GM23338 (cell line): ENCODE data around the gene NFKB2. TPM values are rescaled to one million over a fixed set of nuclear protein-coding genes. Genes with fewer than 3 reads are reported as not detected.

Source experiments
- ATAC-seq: fragments of 200-7000 bp; cut with Tn5 transposase; 3 replicates; pipeline ENCODE4 v1.9.1; 2020
- DNase-seq: peaks from one replicate; pipeline ENCODE4 v3.0.0-alpha.2; 2015; ENCODE audit warnings: low spot score
- H2AFZ ChIP-seq: fragments of 200-600 bp; sonication (generic); 2 replicates; pipeline ENCODE4 v1.8.0; 2016; ENCODE audit warnings: antibody characterized with exemption, mild to moderate bottlenecking, moderate library complexity
- H3F3A ChIP-seq: fragments of 200-600 bp; sonication (generic); replicated peaks from 2 replicates; pipeline ENCODE4 v1.8.0; 2017; ENCODE audit warnings: antibody characterized with exemption, mixed run types, low read depth
- H3K27ac ChIP-seq: fragments of 200-600 bp; sonication (generic); 2 replicates; pipeline ENCODE4 v1.6.1; 2016; ENCODE audit warnings: low read depth
- H3K27me3 ChIP-seq: fragments of 200-600 bp; sonication (generic); 2 replicates; pipeline ENCODE4 v1.8.0; 2016; ENCODE audit warnings: mild to moderate bottlenecking, mixed run types, moderate library complexity; ENCODE audit not compliant: insufficient read depth
- H3K36me3 ChIP-seq: fragments of 200-600 bp; sonication (generic); 2 replicates; pipeline ENCODE4 v1.8.0; 2016; ENCODE audit warnings: mild to moderate bottlenecking; ENCODE audit not compliant: insufficient read depth
- H3K4me1 ChIP-seq: fragments of 200-600 bp; sonication (generic); 2 replicates; pipeline ENCODE4 v1.8.0; 2016; ENCODE audit warnings: mild to moderate bottlenecking, moderate library complexity; ENCODE audit not compliant: insufficient read depth
- H3K4me2 ChIP-seq: fragments of 200-600 bp; sonication (generic); 2 replicates; pipeline ENCODE4 v1.7.1; 2017; ENCODE audit warnings: mixed run types
- H3K4me3 ChIP-seq: fragments of 200-600 bp; sonication (generic); 2 replicates; pipeline ENCODE4 v1.6.1; 2016; ENCODE audit warnings: mixed run types
- H3K79me2 ChIP-seq: fragments of 200-600 bp; sonication (generic); replicated peaks from 2 replicates; pipeline ENCODE4 v1.8.0; 2017; ENCODE audit warnings: mild to moderate bottlenecking; ENCODE audit not compliant: insufficient read depth
- H3K9me2 ChIP-seq: fragments of 200-600 bp; sonication (generic); 2 replicates; pipeline ENCODE4 v1.8.0; 2017; ENCODE audit not compliant: insufficient read depth
- H4K20me1 ChIP-seq: fragments of 200-600 bp; sonication (generic); replicated peaks from 2 replicates; pipeline ENCODE4 v1.8.0; 2017; ENCODE audit warnings: mild to moderate bottlenecking; ENCODE audit not compliant: insufficient read depth
- H3K27ac Mint-ChIP-seq: 2 replicates; pipeline ENCODE4 v1.8.0; 2020; ENCODE audit warnings: inconsistent platforms, mild to moderate bottlenecking, moderate library complexity, mixed read lengths
- H3K27me3 Mint-ChIP-seq: 3 replicates; pipeline ENCODE4 v1.8.0; 2022; ENCODE audit warnings: low read depth, mild to moderate bottlenecking, moderate library complexity, mixed read lengths, inconsistent platforms; ENCODE audit not compliant: insufficient read depth, poor library complexity
- H3K36me3 Mint-ChIP-seq: 3 replicates; pipeline ENCODE4 v1.8.0; 2021; ENCODE audit warnings: low read depth, mild to moderate bottlenecking, inconsistent platforms, moderate library complexity, mixed read lengths
- H3K4me1 Mint-ChIP-seq: 3 replicates; pipeline ENCODE4 v1.8.0; 2020; ENCODE audit warnings: mild to moderate bottlenecking, inconsistent platforms, mixed read lengths
- H3K4me3 Mint-ChIP-seq: 3 replicates; pipeline ENCODE4 v1.8.0; 2021; ENCODE audit warnings: moderate library complexity, mild to moderate bottlenecking, inconsistent platforms, mixed read lengths
- H3K9me3 Mint-ChIP-seq: 3 replicates; pipeline ENCODE4 v1.8.0; 2020; ENCODE audit warnings: moderate library complexity, mild to moderate bottlenecking, inconsistent platforms, mixed read lengths
- CREB1 ChIP-seq: fragments of 250-450 bp; sonication (Bioruptor Pico); IDR thresholded peaks from 2 replicates; pipeline ENCODE4 v1.5.0; 2020; ENCODE audit warnings: low read depth, mild to moderate bottlenecking, moderate library complexity
- CTCF ChIP-seq, 2 experiments: fragments of 200-600 bp in 1 of 2; sonication (generic) in 1 of 2; conservative IDR thresholded peaks; 2 replicates each; pipeline versions ENCODE4 v1.5.1 to v1.6.1; 2016 to 2017; ENCODE audit warnings: antibody characterized with exemption in 2 of 2, low read depth in 2 of 2, mild to moderate bottlenecking in 2 of 2, moderate library complexity in 1 of 2
- ETS1 ChIP-seq: IDR thresholded peaks from 2 replicates; pipeline ENCODE4 v1.6.1; 2016; ENCODE audit warnings: antibody characterized with exemption
- EZH2phosphoT487 ChIP-seq: fragments of 200-600 bp; sonication (generic); IDR thresholded peaks from one replicate; pipeline ENCODE4 v1.8.1; 2018; ENCODE audit warnings: antibody characterized with exemption; ENCODE audit not compliant: unreplicated experiment
- JUNB ChIP-seq: IDR thresholded peaks from one replicate; pipeline ENCODE4 v1.6.1; 2016; ENCODE audit warnings: antibody characterized with exemption; ENCODE audit not compliant: unreplicated experiment
- NANOG ChIP-seq: IDR thresholded peaks from 2 replicates; pipeline ENCODE4 v1.6.1; 2016; ENCODE audit warnings: antibody characterized with exemption, borderline replicate concordance
- POLR2AphosphoS5 ChIP-seq: IDR thresholded peaks from 2 replicates; pipeline ENCODE4 v1.6.1; 2016; ENCODE audit warnings: antibody characterized with exemption, low read depth
- REST ChIP-seq: IDR thresholded peaks from one replicate; pipeline ENCODE4 v1.6.1; 2018; ENCODE audit warnings: antibody characterized with exemption; ENCODE audit not compliant: unreplicated experiment
- STAT1 ChIP-seq: IDR thresholded peaks from one replicate; pipeline ENCODE4 v1.6.1; 2016; ENCODE audit warnings: antibody characterized with exemption; ENCODE audit not compliant: unreplicated experiment
- ZNF331 ChIP-seq: fragments of 250-450 bp; sonication (Bioruptor Pico); IDR thresholded peaks from 2 replicates; pipeline ENCODE4 v1.5.0; 2020; ENCODE audit warnings: low read depth, mild to moderate bottlenecking, moderate library complexity
- polyA plus RNA-seq: library from polyadenylated mRNA; unstranded; fragments of >200 nt; fragmentation: Nextera tagmentation; extraction: Ambion mirVana; gene quantifications from 2 replicates; pipeline ENCODE4 v1.2.1, GENCODE V29; 2016
- total RNA-seq: library from RNA; depleted of rRNA; stranded (reverse); fragments of >200 nt; shearing (Covaris generic); gene quantifications from 2 replicates; pipeline ENCODE4 v1.2.3, GENCODE V29; 2014

Gene NFKB2
- total and polyA plus RNA-seq, 2 experiments from 2014 or later, result 6.8 to 29.4 TPM

- H3K4me3 ChIP-seq, result no peak overlapping the region
- H2AFZ ChIP-seq, result no peak overlapping the region
- Mint-ChIP-seq H3K27me3 (peaks cover 28% of the 10 kb centered on the region), H3K4me3 (no peak overlapping the region; the same call in 2 of the 3 replicates), H3K4me1 (peaks cover 12% of the 10 kb centered on the region; the same call in 2 of the 3 replicates), H3K9me3 (no peaks in the 10 kb centered on the region), H3K36me3 (no peaks in the 10 kb centered on the region; the same call in 2 of the 3 replicates), H3K27ac (no peak overlapping the region)
- H3K27me3 ChIP-seq, result 0 out of 2 replicates have a peak, but pooled peaks cover 6% of the 10 kb centered on the region
- no peak for ATAC-seq
- peaks cover 3% of the 10 kb centered on the region; the same call in 1 of the 2 replicates for H3K4me1 ChIP-seq
- H3K79me2 ChIP-seq, result no peaks in the 10 kb centered on the region
- H3K9me2 ChIP-seq, result no peaks in the 10 kb centered on the region
- 0 out of 2 replicates have a peak, but pooled peaks cover 11% of the 10 kb centered on the region for H3F3A ChIP-seq
- no peak for TF ChIP-seq REST
- TF ChIP-seq ETS1, result no peak
- TF ChIP-seq EZH2phosphoT487, result no peak
- no peak for TF ChIP-seq JUNB
- TF ChIP-seq ZNF331 (CRISPR knock-in tag), result no peak
- no peak for TF ChIP-seq NANOG
- TF ChIP-seq STAT1, result no peak
- no peaks in the 10 kb centered on the region for H3K36me3 ChIP-seq
- no peak overlapping the region for H3K4me2 ChIP-seq
- H4K20me1 ChIP-seq, result no peaks in the 10 kb centered on the region; the same call in 1 of the 2 replicates
- DNase-seq, result no peak
- H3K27ac ChIP-seq, result no peak overlapping the region
Measured at GRCh38 chr10:102400598-102401341, 5.3 kb downstream of the NFKB2 start.

GRCh38 chr10:102401342-102401654 is 5.8 kb downstream of the NFKB2 start:
- no peak for TF ChIP-seq POLR2AphosphoS5
- no peak for TF ChIP-seq CTCF (conservative IDR thresholded peaks at IDR 0.05; ENCODE audit: low read depth in 2 of 2)
- no peak for TF ChIP-seq CREB1
- no peak for TF ChIP-seq ETS1
- no peak for TF ChIP-seq EZH2phosphoT487
- TF ChIP-seq ZNF331 (CRISPR knock-in tag), result no peak
- TF ChIP-seq REST, result no peak
- TF ChIP-seq NANOG, result no peak
- Histone ChIP-seq H4K20me1 (no peaks in the 10 kb centered on the region; the same call in 1 of the 2 replicates), H3K9me2 (no peaks in the 10 kb centered on the region), H3K79me2 (no peaks in the 10 kb centered on the region), H2AFZ (no peak overlapping the region), H3F3A (0 out of 2 replicates have a peak, but pooled peaks cover 9% of the 10 kb centered on the region), H3K4me3 (no peak overlapping the region), H3K27ac (no peak overlapping the region), H3K4me2 (no peak overlapping the region), H3K27me3 (0 out of 2 replicates have a peak, but pooled peaks cover under 1% of the 10 kb centered on the region), H3K36me3 (no peaks in the 10 kb centered on the region), H3K4me1 (peaks cover 3% of the 10 kb centered on the region; the same call in 1 of the 2 replicates)
- H3K27ac Mint-ChIP-seq, result no peak overlapping the region
- no peak overlapping the region for H3K4me3 Mint-ChIP-seq
- ATAC-seq (no peak), DNase-seq (no peak)
- no peaks in the 10 kb centered on the region for H3K9me3 Mint-ChIP-seq
- peaks cover 8% of the 10 kb centered on the region; the same call in 2 of the 3 replicates for H3K4me1 Mint-ChIP-seq
- H3K27me3 Mint-ChIP-seq, result peaks cover 25% of the 10 kb centered on the region
- no peaks in the 10 kb centered on the region; the same call in 2 of the 3 replicates for H3K36me3 Mint-ChIP-seq
